Panc1 (cell line): Measurements from ENCODE around the gene SH3BP2.

Experiments used
- POLR2AphosphoS5 ChIP-seq: IDR thresholded peaks from 2 replicates; pipeline ENCODE4 v1.6.1; 2012; ENCODE audit warnings: mild to moderate bottlenecking, low read depth, low read length, moderate library complexity
- REST ChIP-seq, 2 experiments: IDR thresholded peaks; 2 replicates each; pipeline ENCODE4 v1.6.1; 2011 to 2012; ENCODE audit warnings: low read depth in 2 of 2, control low read depth in 1 of 2, low read length in 1 of 2, mild to moderate bottlenecking in 1 of 2, moderate library complexity in 1 of 2; ENCODE audit not compliant: insufficient read depth in 1 of 2
- SIN3A ChIP-seq: IDR thresholded peaks from 2 replicates; pipeline ENCODE4 v1.6.1; 2012; ENCODE audit warnings: low read depth, mild to moderate bottlenecking, low read length, moderate library complexity, borderline replicate concordance; ENCODE audit not compliant: insufficient read depth
- TF ChIP-seq, protein P1 (sequence below): fragments of 450-650 bp; IDR thresholded peaks from 2 replicates; pipeline ENCODE4 v1.5.1; 2017; ENCODE audit warnings: mild to moderate bottlenecking

- TF ChIP-seq, protein P1, sequence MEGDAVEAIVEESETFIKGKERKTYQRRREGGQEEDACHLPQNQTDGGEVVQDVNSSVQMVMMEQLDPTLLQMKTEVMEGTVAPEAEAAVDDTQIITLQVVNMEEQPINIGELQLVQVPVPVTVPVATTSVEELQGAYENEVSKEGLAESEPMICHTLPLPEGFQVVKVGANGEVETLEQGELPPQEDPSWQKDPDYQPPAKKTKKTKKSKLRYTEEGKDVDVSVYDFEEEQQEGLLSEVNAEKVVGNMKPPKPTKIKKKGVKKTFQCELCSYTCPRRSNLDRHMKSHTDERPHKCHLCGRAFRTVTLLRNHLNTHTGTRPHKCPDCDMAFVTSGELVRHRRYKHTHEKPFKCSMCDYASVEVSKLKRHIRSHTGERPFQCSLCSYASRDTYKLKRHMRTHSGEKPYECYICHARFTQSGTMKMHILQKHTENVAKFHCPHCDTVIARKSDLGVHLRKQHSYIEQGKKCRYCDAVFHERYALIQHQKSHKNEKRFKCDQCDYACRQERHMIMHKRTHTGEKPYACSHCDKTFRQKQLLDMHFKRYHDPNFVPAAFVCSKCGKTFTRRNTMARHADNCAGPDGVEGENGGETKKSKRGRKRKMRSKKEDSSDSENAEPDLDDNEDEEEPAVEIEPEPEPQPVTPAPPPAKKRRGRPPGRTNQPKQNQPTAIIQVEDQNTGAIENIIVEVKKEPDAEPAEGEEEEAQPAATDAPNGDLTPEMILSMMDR = no peak
- TF ChIP-seq POLR2AphosphoS5 (no peak), REST (IDR thresholded peaks at IDR 0.05; ENCODE audit: insufficient read depth in 1 of 2, low read depth in 2 of 2, low read length in 1 of 2) (no peak), SIN3A (no peak)
These were observed 6.7 kb upstream of the SH3BP2 start for GRCh38 chr4:2786152-2786671.
